SKM-1 treated with dmso at 0.1 percent for 144 hours (cell line): ENCODE data around the gene BEX5.
"Not testable (repeated sequence)": the region's sequence is repeated elsewhere in the genome, so short reads cannot be mapped to it uniquely, and the experiment has no call there.

Source experiments
- DNase-seq: peaks from one replicate; lab custom pipeline; 2025; ENCODE audit not compliant: unreplicated experiment; lab: John Stamatoyannopoulos, UW

The BEX5 gene

DNA sequence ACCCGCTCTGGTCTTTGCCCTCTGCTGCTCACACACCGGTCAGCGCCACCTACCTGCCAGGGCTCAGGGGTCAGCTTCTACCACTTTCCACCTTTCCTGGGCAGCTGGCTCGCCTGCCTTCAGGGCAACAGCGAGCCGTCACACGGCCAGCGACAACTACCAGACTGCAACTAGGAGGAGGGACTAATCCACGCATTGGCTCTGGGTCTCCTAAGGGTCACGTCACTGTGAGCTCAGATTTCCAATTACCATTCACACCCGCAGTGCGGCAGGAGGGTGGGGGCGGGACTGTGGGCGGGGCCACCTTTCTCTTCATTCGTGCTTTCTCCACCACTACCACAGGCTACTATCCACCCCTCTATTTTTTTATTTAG lies at the start of gene BEX5:
Gene BEX5, minus strand, starts transcription at position 172 of the 374 bp plus-strand sequence. CDS start 1,712 bp downstream, outside the sequence.
- peak; percentile 39 for DNase-seq

- DNase-seq = no peak
These were observed 30.4 kb upstream of the BEX5 start for GRCh38 chrX:102185967-102186720.

DNA sequence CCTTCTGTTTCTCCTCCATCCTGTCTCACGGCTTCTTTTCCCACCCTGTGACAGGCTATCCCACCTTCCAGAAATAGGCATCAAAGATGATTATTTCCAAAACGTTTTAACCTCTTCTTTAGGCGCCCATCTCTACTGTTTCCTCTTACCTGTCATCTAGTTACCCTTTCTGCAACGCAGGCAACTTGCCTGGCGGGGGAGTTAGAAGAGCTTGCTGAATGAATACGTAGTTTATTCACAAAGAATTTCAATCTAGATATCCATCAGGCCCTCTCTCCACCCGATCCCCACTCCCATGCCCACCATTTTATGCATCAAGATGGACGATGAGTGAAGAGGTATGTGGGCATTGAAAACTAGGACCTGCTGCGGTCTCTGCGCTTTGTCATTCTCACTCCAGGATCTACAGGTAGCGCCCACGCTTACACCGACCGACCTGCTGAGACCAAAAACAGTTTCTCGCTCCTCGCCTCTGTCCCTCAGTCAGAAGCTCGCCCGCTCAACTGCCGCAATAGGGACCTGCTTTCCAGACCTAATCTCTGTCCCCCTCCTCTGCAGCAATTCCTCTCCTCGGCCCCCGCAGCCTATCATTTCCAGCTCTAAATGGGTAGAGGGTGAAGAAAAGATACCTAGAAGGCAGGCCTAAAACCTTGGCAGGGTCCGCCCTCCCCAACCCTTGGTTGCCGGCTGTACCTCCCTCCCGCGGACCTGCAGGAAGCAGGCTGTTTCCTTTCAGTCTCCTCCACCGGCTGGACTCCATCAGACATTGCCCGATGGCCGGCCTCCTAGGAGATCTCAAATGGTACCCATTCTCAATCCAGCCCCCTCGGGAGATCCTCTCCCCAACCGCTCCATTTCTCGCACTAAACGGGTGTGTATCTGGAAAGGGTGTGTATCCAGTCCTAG lies 624 bp downstream of the BEX5 start:
- DNase-seq = no peak

DNA sequence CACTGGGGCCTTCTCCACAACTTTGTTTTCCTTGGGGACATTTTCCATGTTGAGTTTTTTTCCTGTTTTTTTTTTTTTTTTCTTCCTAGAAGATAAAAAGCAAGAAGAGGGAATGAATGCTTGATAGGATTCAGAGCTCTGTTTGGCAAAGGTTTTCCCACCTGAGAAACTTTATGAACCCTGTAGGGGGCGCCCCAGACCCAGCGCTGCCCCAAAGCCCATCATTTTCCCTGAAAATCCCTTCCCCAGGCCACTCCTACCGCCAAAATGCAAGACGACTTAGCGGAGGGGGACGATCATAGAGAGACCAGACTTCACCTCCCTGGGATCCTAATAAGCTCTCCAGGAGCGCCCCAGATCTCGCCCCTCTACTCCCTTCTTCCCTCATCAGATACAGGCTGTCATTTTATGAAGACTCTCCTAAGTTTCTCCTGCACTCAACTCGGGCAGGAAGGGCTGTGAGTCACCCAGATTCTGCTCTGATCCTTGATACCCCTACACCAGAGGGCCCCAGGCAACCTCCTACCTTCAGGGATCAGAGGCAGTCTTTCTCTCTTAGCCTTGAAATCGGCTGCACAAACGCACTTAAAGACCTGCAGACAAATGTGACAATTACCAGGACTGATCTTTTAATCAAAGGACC lies 1.4 kb downstream of the BEX5 start:
- no peak for DNase-seq

GRCh38 chrX:102142274-102142673 lies 13.5 kb downstream of the BEX5 start, which contains the start of gene TCEAL6:
TCEAL6 (minus strand) TSS chrX:102142481.
- DNase-seq = not testable (repeated sequence)

DNA sequence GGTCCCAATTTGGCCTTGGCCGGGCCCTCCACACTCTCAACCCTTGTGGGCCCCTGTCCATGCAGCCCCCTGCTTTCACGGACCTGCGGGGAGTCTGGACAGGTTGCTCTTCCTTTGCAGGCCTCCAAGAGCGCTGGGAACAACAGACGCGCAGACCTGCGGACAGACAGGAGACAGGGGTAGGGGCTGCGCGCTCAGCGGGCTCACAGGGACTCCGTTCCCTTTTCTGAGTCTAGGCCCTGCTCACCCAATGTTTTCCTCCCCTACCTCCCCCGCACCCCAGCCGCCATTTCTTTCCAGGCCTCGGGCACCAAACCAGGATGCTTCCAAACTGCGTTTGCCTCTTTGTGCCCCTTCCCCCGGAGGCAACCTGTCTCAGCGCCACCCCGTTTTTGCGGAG lies 14.1 kb downstream of the BEX5 start:
- DNase-seq = not testable (repeated sequence)

DNA sequence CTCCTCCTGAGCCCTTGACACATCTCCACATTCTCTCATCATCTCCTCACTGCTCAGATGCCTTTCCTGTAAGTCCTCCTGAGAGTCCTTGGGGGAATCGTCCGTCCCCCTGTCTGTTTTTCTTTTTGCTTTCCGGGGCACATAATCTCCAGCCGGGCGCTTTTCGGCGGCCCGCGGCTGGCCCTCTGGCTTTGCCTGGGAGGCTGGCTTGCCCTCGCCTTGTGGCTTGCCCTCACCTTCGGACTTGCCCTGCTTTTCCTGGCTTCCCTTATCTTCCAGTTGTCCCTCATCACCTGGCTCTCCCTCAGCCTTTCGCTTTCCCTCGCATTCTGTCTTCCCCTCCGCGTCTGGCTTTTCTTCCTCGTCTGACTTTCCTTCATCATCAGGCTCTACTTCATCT lies 14.9 kb downstream of the BEX5 start:
- DNase-seq = not testable (repeated sequence)

GRCh38 chrX:102138064-102138463 lies 17.7 kb downstream of the BEX5 start:
- DNase-seq = no peak

DNA sequence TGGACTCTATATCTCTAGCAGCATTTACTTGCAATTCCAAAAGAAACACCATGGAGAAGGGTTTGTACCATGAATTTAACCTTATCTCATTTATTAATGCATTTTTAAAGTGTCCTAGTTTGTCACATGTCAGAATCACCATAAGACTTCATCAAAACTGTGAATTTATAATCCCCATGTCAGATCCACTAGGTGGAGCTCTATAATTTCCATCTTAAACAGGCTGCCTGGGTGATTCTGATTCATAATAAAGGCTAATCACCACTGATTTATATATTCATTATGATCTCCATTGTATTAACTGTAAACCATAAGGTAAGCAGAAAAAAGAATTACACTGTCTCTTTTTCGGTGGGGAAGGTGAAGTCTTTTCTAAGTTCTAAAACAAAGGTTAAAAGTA lies 26.3 kb downstream of the BEX5 start:
- no peak for DNase-seq

DNA sequence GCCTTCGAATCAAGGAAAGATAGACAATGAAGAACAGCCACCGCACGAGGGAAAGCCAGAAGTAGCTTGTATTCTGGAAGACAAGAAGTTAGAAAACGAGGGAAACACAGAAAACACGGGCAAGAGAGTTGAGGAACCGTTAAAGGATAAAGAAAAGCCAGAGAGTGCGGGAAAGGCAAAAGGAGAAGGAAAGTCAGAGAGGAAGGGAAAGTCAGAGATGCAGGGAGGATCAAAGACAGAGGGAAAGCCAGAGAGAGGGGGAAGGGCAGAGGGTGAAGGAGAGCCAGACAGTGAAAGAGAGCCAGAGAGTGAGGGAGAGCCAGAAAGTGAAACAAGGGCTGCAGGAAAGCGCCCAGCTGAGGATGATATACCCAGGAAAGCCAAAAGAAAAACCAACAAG lies 28.9 kb downstream of the BEX5 start:
- DNase-seq = no peak

DNA sequence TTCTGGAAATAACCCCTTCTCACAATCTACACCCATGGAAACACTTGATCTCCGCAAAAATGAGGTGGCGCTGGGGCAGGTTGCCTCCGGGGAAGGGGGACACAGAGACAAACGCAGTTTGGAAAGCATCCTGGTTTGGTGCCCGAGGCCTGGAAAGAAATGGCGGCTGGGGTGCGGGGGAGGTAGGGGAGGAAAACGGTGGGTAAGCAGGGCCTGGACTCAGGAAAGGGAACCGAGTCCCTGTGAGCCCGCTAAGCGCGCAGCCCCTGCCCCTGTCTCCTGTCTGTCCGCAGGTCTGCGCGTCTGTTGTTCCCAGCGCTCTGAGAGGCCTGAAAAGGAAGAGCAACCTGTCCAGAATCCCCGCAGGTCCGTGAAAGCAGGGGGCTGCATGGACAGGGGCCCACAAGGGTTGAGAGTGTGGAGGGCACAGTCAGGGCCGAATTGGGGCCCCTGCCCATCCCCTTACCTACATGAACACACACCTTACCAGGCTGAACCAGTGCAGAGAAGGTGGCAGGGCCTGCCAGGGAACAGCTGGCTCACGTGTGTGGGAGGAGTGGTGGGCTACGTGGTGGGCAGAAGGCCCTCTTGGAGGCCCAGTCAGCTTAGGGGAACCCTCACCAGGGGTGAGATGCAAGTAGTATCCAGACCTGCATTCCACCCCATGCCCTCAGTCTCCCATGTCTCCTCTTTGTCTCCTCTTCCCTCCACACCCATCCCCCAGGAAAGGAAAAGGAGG lies 29.5 kb downstream of the BEX5 start:
- DNase-seq = not testable (repeated sequence)

DNA sequence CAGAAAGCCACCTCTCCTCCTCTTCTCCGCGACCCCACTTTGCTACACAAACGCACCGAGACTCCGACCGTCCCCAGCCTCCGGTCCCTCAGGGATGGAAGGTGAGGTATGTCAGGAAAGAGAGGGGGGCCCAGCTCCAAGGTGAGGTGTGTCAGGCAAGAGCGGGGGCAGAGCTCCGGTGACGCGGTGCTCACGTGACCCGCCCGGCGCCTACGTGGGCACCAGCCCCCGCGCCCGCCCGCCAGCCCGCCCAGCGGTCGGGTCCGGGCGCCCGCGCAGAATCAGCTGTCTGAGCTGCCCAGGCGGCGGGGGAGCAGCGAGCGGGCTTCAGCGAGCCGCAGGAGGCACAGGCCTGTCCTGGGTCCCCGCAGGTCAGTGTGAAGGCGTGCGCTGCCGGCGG lies 30.3 kb downstream of the BEX5 start, which contains the start of gene TCEAL2:
Gene TCEAL2, plus strand, starts transcription at position 244 of the 400 bp plus-strand sequence. CDS start 1,152 bp downstream, outside the sequence.
- not testable (repeated sequence) for DNase-seq

DNA sequence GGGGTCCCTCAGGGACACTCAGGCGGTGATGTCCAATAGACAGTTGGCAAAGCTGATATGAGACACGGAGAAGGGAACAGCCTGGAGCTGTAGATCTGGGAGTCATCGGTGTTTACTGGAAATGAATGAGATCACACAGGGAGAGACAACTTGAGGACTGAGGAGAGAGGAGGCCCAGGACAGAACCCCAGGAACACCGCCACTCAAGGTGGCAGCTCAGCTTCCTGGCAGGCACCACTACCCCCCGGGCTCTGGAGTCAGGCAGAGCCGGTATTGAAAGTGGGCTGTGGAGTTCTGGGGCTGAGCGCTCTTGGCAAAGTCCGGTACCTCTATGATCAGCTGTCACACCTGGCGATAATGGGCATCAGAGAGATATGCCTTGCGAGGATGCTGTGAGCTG lies 30.8 kb downstream of the BEX5 start:
- DNase-seq = not testable (repeated sequence)

GRCh38 chrX:102115748-102116147 lies 40.0 kb downstream of the BEX5 start:
- no peak for DNase-seq

DNA sequence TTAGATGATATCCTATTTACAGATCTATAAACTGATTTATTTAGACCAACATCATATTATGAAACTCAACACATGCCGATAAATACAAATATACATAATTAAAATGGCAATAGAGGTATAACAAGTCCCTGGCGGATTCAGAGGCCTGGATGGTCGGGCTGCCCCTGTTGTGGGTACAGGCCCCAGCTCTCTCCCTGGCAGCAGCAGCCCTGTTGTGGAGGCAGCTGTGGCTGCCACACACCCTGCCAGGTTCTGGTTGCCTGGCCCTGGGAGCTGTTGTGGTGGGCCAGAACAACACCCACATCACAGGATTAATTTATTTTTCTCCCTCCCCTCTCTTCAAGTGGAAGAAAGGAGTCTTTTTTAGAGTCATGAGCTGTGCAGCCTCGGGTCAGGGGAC lies 42.4 kb downstream of the BEX5 start:
- DNase-seq = no peak
